Gastrocnemius medialis (tissue), 4 donors: ENCODE data around the gene BCL11B. TPM values are rescaled to one million over a fixed set of nuclear protein-coding genes. Genes with fewer than 3 reads are reported as not detected.

Experiments used
- ATAC-seq, 2 donors: fragments of 150-250 bp; one replicate each; pipeline ENCODE4 v1.9.1; 2016
- DNase-seq, 2 donors: peaks; one replicate each; pipeline ENCODE4 v3.0.0-alpha.2; 2019
- H3K27ac ChIP-seq, 4 donors: fragments of 200-600 bp; sonication (generic); 1 replicate in 1 of 4; 2 replicates in 3 of 4; pipeline ENCODE4 v1.5.1; 2016 to 2018; ENCODE audit warnings: mild to moderate bottlenecking in 2 of 4, moderate library complexity in 1 of 4
- H3K27me3 ChIP-seq, 3 donors: fragments of 200-600 bp; sonication (generic) in 2 of 3; 1 replicate in 1 of 3; 2 replicates in 2 of 3; pipeline versions ENCODE4 v1.5.1 to v1.6.0; 2016 to 2019; ENCODE audit warnings: mild to moderate bottlenecking in 1 of 3, moderate library complexity in 1 of 3
- H3K36me3 ChIP-seq, 2 donors: fragments of 200-600 bp; sonication (generic) in 1 of 2; one replicate each; pipeline ENCODE4 v1.5.1; 2017 to 2018
- H3K4me1 ChIP-seq, 2 donors: fragments of 200-600 bp; sonication (generic) in 1 of 2; one replicate each; pipeline ENCODE4 v1.5.1; 2016 to 2017; ENCODE audit warnings: mild to moderate bottlenecking in 2 of 2
- H3K4me3 ChIP-seq, 4 donors: fragments of 200-600 bp; sonication (generic) in 3 of 4; 1 replicate in 1 of 4; 2 replicates in 3 of 4; pipeline ENCODE4 v1.5.1; 2016 to 2019; ENCODE audit warnings: mild to moderate bottlenecking in 2 of 4
- H3K9me3 ChIP-seq, 3 donors: fragments of 200-600 bp; sonication (generic) in 2 of 3; 1 replicate in 1 of 3; 2 replicates in 2 of 3; pipeline ENCODE4 v1.5.1; 2016 to 2019
- POLR2A ChIP-seq, 2 donors: fragments of 450-650 bp; IDR thresholded peaks; one replicate each; pipeline ENCODE4 v1.6.1; 2017; ENCODE audit warnings: antibody characterized with exemption in 2 of 2, mild to moderate bottlenecking in 2 of 2, moderate library complexity in 2 of 2
- in situ Hi-C, 4 donors: fragments of 200-750 bp; cut with MboI; loops; one replicate each; pipeline versions ENCODE4 v1.15.0 to v1.8.0; 2017; ENCODE audit warnings: low sequenced_read_pairs in 4 of 4
- intact Hi-C: fragments of 100-400 bp; cut with DNase I; formaldehyde crosslinking; loops from one replicate; pipeline ENCODE4 v1.15.1; 2023; ENCODE audit warnings: low total_unique reads
- total RNA-seq, 4 donors: library from RNA; depleted of rRNA; stranded (reverse); fragments of >200 nt; gene quantifications; one replicate each; pipeline versions ENCODE4 v1.1.0 to v1.2.3, GENCODE V29; 2016
- TF ChIP-seq, protein P1 (sequence below), 5 experiments: fragments of 450-650 bp in 3 of 5; fragments of 200-600 bp in 2 of 5; sonication (generic) in 2 of 5; IDR thresholded peaks in 4 of 5; conservative IDR thresholded peaks in 1 of 5; 1 replicate in 4 of 5; 2 replicates in 1 of 5; pipeline ENCODE4 v1.5.1; 2016 to 2019; ENCODE audit warnings: antibody characterized with exemption in 5 of 5, mild to moderate bottlenecking in 3 of 5, moderate library complexity in 3 of 5

BCL11B gene
- total RNA-seq, 4 donors from 2014 or later: 0.05 to 0.62 (median 0.18) TPM; not detected in 1

DNA sequence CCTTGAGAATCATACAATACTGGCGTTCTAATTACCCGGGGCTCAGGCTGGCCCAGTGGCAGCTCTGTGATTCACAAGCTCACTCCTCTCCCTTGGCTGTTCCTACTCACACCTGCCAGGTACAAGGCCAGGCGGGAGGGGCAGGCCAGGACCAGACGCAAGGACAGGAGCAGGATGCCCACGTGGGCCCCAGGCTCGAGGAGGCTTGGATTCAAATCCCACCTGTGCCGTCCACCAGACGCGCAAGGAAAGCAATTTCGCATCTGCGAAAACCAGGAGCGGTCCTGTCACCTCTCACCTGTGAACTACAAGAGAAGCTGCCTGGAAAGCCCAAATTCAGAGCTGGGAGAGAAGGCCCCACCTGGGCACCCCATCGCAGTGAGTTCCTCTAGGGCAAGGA lies 50.6 kb downstream of the BCL11B start:
- Histone ChIP-seq H3K4me1 (no peaks in the 10 kb centered on the region), H3K36me3 (no peaks in the 10 kb centered on the region), H3K4me3 (no peak overlapping the region), H3K9me3 (no peaks in the 10 kb centered on the region), H3K27ac (no peak overlapping the region), H3K27me3 (no peaks in the 10 kb centered on the region)
- TF ChIP-seq POLR2A (IDR thresholded peaks at IDR 0.05): no peak
- TF ChIP-seq, protein P1, sequence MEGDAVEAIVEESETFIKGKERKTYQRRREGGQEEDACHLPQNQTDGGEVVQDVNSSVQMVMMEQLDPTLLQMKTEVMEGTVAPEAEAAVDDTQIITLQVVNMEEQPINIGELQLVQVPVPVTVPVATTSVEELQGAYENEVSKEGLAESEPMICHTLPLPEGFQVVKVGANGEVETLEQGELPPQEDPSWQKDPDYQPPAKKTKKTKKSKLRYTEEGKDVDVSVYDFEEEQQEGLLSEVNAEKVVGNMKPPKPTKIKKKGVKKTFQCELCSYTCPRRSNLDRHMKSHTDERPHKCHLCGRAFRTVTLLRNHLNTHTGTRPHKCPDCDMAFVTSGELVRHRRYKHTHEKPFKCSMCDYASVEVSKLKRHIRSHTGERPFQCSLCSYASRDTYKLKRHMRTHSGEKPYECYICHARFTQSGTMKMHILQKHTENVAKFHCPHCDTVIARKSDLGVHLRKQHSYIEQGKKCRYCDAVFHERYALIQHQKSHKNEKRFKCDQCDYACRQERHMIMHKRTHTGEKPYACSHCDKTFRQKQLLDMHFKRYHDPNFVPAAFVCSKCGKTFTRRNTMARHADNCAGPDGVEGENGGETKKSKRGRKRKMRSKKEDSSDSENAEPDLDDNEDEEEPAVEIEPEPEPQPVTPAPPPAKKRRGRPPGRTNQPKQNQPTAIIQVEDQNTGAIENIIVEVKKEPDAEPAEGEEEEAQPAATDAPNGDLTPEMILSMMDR (IDR thresholded peaks at IDR 0.05 in 4 of 5, conservative IDR thresholded peaks at IDR 0.05 in 1 of 5): no peak
- ATAC-seq (no peak), DNase-seq (no peak)
- in situ Hi-C loops: no loop called here
- intact Hi-C loops: no loop called here

DNA sequence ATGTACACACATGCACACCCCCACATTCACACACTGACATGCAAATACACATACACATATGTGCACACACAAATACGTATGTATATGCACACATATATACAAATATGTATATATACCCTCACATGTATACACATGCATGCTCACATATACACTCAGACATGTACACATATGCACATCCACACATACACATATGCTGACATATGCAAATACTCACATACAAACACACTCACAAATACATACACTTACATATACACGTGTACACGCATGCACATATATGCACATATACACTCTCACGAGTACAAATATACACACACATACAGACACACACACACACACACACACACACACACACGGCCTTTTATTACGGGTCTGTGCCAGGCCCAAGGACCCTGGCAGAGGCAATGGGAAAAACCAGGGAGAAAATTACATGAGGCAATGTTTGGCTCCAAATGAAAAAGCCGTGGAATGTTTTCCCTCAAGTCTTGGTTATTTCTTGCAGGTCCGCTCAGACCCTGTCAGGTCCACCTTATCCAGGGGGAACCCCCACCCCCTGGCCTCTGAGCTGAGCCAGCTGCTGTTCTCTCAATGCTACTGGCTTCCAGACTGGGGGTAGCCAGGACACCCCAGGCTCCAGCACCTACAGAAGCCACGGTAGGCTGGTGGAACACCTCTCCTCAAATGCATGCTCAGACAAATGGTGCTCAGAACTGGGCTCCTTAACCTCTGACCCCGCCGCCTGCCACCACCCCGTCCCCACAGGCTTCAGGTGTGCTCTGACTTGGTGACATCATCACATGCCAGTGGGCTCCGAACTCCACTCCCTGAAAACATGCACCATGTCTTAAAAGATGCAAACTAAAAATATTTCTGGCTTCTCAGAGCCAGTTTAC lies 54.7 kb downstream of the BCL11B start:
- no peaks in the 10 kb centered on the region for H3K4me1 ChIP-seq
- in situ Hi-C loops: no loop called here
- ATAC-seq: no peak
- intact Hi-C loops: no loop called here
- no peaks in the 10 kb centered on the region for H3K36me3 ChIP-seq
- H3K27me3 ChIP-seq: peaks cover 0 to 15% (median 0%) of the 10 kb centered on the region in 3 donors
- no peak for DNase-seq
- no peak for TF ChIP-seq POLR2A (IDR thresholded peaks at IDR 0.05)
- TF ChIP-seq, protein P1 (IDR thresholded peaks at IDR 0.05 in 4 of 5, conservative IDR thresholded peaks at IDR 0.05 in 1 of 5): no peak
- no peak overlapping the region for H3K27ac ChIP-seq
- no peaks in the 10 kb centered on the region for H3K9me3 ChIP-seq
- no peak overlapping the region for H3K4me3 ChIP-seq

DNA sequence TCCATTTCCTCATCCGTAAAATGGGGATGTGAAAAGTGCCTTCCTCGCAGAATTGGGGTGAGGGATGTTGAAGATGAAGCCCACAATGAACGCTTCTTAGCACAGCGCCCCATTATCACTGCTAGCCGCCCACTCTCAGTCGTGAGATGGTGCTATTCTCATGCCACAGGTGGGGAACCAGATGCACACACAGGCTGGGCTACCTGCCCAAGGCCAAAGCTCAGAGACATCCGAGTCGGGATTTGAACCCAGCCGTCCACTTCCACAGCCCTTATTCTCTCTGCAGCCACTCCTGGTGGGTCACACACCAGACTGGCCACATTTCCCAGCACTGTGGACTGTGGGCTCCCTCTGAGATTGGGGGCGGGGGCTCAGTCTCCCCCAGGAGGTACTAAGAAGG lies 55.8 kb downstream of the BCL11B start:
- in situ Hi-C loops (no loop called here), intact Hi-C loops (no loop called here)
- Histone ChIP-seq H3K36me3 (no peaks in the 10 kb centered on the region), H3K4me1 (no peaks in the 10 kb centered on the region), H3K27ac (no peak overlapping the region), H3K9me3 (no peaks in the 10 kb centered on the region), H3K4me3 (no peak overlapping the region), H3K27me3 (peaks cover 0 to 15% (median 0%) of the 10 kb centered on the region in 3 donors)
- ATAC-seq (no peak), DNase-seq (no peak)
- no peak for TF ChIP-seq POLR2A (IDR thresholded peaks at IDR 0.05)
- TF ChIP-seq, protein P1 (IDR thresholded peaks at IDR 0.05 in 4 of 5, conservative IDR thresholded peaks at IDR 0.05 in 1 of 5): no peak

DNA sequence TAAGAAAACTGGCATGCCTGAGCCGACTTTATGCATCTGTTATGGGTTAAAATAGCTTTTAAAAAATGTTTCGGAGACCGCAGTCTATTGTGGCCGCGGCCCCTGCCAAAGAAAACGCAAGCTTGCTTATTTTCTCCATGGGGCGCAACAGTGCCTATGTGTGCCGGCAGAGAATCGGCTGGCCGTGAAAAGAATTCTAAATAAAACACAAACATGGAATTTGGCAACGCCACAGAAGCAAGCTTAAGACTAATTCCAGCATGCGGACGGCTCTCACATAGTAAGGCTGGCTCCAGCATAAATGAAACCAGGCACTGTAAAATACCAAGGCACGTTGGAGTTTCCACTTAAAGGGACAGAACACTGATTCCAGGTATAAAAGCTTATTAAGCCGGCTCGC lies 56.7 kb downstream of the BCL11B start:
- intact Hi-C loops: no loop called here
- no peak for TF ChIP-seq POLR2A (IDR thresholded peaks at IDR 0.05)
- TF ChIP-seq, protein P1 (IDR thresholded peaks at IDR 0.05 in 4 of 5, conservative IDR thresholded peaks at IDR 0.05 in 1 of 5): no peak
- DNase-seq (no peak), ATAC-seq (no peak)
- no peak overlapping the region for H3K27ac ChIP-seq
- H3K27me3 ChIP-seq: peaks cover 0 to 15% (median 0%) of the 10 kb centered on the region in 3 donors
- no peaks in the 10 kb centered on the region for H3K4me1 ChIP-seq
- in situ Hi-C loops: no loop called here
- no peaks in the 10 kb centered on the region for H3K9me3 ChIP-seq
- H3K36me3 ChIP-seq: no peaks in the 10 kb centered on the region
- peak overlapping the region in 2 of 4 donors; percentile 2 to 36 for H3K4me3 ChIP-seq
